A673 (cell line): Measurements from ENCODE around the gene PDGFB.

Experiments
- CTCF ChIP-seq: fragments of 300-800, 200-600 bp; sonication (generic); conservative IDR thresholded peaks from 2 replicates; pipeline ENCODE4 v1.5.1; 2017; ENCODE audit warnings: low read depth, mild to moderate bottlenecking, antibody characterized with exemption, low read length, moderate library complexity, mixed read lengths
- EZH2 ChIP-seq: fragments of 200-600 bp; sonication (generic); IDR thresholded peaks from 2 replicates; pipeline ENCODE4 v1.6.1; 2017; ENCODE audit warnings: borderline replicate concordance, low read depth, mild to moderate bottlenecking, mixed read lengths, antibody characterized with exemption, low read length; ENCODE audit not compliant: poor library complexity, severe bottlenecking

GRCh38 chr22:39257901-39258475, 13.2 kb upstream of the PDGFB start:
- TF ChIP-seq EZH2 (no peak), CTCF (no peak)
